HUDEP-2 (cell line): Measurements from ENCODE around the gene RNU6-9.

Source experiments
- DNase-seq, 76 experiments: peaks; one replicate each; lab custom pipeline; 2025; ENCODE audit not compliant: unreplicated experiment in 76 of 76; lab: John Stamatoyannopoulos, UW

RNU6-9 gene

DNA sequence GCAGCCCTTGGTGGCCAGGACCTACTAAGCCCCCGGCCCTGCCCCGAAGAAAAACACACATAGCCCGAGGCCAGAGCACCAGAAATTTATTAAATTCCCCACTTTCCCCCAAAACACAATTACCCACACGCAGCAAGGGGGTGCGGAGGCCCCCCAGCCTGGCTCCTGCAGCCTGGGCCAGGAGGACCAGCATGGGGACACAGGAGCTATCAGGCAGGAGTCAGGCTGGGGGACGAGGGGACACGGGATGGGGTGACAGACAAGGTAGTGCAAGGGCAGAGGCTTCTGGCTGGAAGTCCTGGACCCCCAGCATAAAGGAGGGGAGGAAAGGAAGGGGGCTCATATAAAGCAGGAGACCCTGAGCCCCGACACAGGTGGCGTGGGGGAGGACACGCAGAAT is 3.1 kb downstream of the RNU6-9 start:
- no peak for DNase-seq

DNA sequence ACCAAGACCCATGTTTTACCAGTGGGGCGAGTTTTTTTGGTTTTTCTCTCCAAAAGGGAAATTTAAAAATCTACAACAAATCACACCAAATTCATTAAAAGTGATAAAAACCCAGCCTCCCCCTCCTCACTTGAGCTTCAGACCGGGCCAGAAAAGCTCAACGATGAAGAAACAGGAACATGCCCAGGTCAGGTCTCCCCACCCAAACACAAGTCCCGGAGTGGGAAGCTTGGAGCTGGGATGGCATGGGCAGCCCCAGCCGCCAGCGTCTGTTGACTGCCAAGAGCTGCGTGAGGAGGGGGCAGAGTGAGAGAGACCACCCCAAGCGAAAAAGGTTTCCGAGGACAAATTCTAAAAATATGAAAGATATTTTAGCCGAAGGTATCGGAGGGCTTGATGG is 3.7 kb downstream of the RNU6-9 start:
- DNase-seq: no peak

DNA sequence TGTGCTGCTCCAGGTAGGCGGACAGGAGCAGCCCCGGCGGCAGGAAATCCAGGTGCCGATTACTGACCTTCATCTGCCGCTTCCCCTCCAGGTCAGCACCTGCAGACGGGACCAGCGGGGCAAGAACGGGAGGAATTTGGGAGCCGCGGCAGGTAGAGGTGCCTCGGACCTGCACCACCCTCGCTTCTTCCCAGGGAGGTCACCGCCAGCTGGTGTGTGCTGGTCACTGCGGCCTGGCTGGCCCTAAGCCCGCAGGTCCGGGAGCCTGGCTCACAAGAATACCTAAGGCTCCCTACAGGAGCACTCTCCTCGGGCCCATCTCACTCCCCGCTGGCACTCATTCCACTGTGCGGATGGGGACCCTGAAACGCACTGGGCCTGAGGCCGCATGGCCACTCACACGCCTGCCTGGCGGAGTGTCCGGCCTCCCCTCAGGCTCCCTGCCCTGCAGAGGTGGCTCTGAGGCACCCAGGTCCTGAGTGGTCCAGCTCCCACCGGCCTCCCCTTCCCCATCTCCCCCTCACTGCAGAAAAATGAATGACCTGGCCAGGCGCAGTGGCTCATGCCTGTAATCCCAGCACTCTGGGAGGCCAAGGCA is 4.3 kb downstream of the RNU6-9 start:
- no peak for DNase-seq

DNA sequence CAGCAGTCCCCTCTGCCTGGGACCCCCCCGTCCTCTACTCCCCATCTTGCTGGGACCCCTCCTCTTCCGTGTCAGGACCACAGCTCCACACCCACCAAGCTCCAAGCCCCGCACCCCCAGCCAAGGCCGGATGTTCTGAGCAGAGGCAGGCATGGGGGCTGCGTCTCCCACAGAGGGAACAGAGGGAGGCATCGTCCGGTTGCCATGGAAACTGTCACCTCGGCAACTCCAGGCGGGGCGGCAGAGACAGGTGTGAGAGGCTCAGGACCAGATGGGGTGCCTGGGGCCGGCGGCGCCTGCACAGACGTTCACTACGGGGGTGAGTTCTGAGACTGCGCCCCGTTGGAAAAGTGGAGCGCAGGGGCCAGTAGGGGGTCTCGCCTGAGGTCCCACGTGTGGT is 5.4 kb downstream of the RNU6-9 start:
- DNase-seq: peak in 1 of 76 experiments; percentile 32

DNA sequence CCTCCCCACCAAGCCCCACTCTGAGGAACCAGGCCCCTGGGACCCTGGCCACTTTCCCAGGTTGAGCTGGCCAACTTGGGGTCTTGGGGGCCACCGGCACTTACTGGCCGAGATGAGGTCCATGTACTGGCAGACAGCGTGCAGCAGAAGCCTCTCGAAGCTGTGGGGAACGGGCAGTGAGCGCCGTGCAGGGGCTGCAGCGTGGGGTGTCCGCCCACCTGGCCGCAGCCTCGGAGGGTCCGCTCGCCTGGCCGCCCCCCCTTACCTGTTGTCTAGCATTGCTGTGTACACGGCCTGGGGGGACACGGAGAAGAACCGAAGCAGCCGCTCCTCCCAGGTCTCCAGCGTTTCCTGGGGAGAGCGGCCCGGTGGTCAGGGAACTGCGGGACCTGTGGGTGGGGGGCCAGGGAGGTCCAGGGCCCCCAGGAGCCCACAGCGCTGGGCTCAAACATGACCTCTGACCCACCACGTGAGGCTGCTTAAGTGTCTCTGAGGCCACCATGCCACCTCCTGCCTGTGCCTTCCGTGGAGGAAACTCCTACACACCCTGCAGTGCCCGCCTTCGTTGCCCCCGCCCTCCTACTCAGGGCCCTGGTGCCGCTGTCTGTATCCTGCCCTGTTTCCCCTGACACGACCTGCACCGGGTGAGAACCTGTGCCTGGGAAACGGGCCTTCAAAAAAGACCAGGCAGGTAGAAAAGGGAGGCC is 6.2 kb downstream of the RNU6-9 start:
- DNase-seq: peak in 46 of 76 experiments; percentile 12 to 72 (median 44)

DNA sequence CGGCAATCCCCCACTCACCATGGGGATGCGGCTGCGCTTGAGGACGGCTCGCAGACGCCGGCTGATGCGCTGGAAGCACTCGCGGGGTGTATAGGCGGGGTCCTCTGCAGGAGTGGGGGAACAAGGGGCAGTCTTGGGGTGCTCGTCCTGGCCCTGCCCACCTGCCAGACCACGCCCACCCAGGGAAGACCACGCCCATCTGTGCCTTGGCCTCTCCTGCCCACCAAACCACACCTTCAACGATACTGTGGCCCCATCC is 6.7 kb downstream of the RNU6-9 start:
- peak in 6 of 76 experiments; percentile 29 to 69 (median 55) for DNase-seq

DNA sequence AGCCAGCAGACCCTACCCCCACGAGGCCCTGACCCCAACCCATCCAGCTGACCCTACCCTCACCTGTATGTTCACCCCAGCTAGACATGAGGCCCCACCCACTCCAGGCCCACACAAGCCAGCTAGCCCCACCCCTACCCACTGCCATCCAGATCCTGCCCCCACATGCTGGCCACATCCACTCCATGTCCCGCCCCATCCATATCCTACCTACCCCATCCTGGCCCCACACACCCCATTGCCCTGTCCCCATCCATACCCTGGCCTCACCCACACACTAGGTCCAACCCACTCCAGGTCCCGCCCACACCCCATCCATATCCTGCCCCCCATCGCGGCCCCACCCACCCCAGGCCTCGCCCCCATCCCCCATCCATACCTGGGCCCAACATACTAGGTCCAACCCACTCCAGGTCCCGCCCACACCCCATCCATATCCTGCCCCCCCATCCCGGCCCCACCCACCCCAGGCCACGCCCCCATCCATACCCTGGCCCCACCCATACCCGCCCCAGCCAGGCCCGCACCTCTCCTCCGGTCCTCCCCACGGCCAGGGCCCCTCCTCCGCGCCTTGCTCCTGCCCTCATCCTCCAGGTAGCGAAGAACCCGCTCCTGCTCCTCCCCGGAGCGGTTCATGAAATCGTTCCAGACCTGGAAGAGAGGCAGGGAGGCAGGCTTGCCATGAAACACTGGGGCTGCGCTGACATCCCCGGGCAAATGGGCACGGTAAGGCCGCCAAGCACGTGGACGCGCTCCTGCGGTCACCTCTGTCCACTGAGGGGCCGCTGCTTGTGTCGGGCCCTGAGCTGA is 7.2 kb downstream of the RNU6-9 start:
- peak in 55 of 76 experiments; percentile 30 to 87 (median 72) for DNase-seq

DNA sequence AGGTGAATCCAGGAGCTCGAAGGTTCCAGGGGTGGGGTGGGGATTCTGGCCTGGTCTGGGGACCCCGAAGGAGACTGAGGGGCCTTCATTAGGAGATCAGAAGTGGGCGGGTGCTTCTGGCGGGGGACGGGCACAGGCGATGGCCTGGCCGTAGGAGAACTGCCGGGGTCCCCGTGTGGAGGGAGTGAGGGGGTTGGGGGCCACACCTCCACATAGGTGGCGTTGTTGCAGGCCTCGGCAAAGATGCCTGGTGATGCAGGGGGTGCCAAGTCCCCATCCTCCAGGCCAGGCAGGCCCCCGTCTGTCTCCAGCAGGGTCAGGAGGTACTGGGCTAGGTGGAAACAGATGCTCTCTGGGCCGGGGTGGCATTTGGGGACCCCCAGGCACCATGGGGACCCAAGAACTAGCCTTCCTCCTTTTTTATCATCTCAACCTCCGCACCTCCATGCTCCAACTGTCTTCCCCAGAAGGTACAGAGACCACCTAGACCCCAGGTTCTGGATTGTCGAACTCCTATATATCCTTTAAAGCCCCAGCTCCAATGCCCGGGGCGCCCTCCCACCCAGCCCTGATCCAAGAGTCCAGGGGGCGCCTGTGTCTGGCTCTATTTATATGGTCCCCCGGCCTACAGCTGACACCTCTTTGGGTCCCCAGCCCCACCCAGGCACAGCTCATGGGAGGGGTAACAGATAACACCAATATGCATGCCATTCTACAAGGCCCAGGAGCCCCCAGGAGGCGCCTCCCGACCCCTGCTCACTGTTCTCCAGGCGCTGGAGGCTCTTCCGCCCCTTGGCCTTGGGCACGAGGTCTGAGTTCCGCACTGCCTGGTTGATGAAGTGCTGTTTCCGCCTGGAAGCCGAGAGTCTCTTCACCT is 8.2 kb downstream of the RNU6-9 start:
- no peak for DNase-seq

DNA sequence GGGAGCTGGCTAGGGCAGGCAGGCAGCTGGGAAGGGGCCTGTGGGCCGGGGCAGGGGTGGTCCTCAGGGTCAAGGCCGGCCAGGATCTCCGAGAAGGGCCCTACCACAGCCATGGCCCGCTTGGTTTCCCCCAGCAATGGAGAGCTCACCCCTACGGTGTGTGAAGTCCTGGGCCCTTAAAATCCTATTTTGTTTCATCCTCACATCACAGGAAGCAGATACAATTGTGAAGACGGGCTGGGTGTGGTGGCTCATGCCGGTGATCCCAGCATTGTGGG is 8.7 kb downstream of the RNU6-9 start:
- DNase-seq: no peak

DNA sequence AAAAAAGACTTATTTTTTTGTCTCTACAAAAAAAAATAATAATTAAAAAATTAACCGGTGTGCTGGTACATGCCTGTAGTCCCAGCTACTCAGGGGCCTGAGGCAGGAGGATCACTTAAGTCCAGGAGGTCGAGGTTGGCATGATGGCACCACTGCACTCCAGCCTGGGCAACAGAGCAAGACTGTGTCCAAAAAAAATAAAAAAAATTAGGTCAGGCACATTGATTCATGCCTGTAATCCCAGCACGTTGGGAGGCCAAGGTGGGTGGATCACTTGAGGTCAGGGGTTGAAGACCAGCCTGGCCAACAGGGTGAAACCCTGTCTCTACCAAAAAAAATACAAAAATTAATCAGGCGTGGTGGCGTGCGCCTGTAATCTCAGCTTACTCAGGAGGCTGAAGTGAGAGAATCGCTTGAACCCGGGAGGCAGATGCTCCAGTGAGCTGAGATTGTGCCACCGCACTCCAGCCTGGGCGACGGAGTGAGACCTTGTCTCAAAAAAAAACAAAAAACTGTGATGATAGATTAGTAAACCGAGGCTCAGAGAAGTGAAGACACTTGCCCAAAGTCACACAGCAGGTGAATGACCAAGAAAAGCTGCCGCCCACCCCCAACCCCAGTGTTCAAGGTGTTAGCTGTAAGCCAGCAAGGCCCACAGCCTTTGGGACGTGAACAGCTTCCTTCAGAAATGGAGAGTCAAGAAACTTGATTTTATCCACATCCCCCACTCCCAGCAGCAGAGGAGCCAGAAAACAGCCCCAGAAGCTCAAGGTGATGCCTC is 9.4 kb downstream of the RNU6-9 start:
- DNase-seq: no peak

DNA sequence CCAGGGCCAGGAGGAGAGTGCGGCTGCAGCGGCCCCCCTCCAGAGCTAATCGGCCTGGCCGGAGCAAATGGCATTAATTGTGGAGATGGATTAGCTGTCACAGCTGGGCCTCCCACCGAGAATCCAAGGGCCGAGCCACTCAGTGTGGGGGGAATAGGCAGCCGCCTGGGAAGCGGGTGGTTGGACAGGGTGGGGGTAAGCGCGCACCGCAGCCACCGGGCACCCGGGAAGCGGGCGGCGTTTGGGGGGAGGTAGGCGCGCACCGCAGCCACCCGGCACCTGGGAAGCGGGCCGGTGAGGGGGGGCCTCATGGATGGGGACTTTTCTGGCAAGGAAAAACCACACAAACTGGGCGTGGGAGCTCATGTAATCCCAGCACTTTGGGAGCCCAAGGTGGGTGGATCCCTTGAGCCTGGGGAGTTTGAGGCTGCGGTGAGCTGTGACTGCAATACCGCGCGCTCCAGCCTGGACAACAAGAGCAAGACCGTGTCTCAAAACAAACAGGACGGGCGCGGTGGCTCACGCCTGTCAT is 10.0 kb downstream of the RNU6-9 start:
- no peak for DNase-seq

DNA sequence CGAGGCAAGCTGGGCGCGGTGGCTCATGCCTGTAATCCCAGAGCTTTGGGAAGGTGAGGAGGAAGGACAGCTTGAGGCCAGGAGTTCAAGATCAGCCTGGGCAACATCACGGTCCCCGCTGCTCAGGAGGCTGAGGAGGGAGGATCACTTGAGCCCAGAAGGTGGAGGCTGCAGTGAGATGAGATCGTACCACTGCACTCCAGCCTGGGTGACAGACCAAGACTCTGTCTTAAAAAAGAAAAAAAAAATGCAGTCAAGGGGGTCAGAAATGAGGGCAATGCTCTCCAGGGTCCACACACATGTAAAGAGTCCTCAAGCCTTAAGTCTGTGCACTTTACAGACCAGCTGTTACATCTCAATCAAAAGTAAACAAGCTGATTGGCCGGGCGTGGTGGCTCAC is 11.3 kb downstream of the RNU6-9 start:
- DNase-seq: no peak

DNA sequence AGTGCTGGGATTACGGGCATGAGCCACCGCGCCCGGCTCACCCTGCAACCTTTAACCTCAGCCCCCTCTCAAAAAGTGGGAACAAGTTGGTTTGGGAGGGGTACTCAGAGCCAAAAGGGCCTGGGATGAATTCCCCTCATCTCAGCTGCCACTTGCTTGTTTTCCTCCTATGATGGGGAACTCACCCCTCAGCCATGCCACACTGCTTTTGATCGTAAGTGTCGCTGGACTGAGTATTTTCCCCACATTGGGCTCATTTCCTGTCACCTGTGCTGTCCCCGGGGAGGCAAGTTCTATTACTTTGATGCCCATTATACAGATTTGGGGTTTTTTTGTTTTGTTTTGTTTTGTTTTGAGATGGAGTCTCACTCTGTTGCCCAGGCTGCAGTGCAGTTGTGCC is 13.2 kb downstream of the RNU6-9 start:
- DNase-seq: no peak

DNA sequence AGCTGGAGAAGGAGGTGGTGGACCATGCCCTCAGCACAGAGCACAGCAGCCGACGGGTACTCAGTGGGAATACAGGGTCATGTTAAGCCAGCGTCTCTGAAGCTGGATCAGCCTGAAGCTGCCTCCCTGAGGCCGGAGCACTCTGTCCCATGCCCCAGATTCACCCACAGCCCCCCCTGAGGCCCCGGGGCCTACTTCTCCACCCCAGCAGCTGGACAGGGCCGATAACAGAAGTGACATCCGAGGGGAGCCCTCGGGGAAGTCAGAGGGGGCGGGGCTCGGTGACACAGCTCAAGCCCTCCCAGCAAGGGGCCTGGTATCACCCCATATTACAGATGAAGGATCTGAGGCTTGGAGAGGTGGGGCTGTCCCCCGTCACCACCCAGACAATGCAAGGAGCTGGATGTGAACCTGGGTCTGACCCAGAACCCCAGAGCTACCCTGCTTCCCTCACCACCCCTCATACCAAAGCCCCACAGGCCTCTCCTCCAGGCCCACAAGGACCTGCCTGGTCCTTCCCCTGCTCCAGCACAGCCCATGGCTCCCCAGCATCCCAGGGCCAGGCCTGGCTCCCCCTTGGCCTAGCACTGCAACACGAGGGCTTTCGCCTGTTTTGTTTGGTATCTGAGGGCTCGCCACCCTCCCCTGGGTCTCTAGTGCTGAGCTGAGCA is 14.0 kb downstream of the RNU6-9 start:
- peak in 75 of 76 experiments; percentile 71 to 100 (median 98) for DNase-seq

DNA sequence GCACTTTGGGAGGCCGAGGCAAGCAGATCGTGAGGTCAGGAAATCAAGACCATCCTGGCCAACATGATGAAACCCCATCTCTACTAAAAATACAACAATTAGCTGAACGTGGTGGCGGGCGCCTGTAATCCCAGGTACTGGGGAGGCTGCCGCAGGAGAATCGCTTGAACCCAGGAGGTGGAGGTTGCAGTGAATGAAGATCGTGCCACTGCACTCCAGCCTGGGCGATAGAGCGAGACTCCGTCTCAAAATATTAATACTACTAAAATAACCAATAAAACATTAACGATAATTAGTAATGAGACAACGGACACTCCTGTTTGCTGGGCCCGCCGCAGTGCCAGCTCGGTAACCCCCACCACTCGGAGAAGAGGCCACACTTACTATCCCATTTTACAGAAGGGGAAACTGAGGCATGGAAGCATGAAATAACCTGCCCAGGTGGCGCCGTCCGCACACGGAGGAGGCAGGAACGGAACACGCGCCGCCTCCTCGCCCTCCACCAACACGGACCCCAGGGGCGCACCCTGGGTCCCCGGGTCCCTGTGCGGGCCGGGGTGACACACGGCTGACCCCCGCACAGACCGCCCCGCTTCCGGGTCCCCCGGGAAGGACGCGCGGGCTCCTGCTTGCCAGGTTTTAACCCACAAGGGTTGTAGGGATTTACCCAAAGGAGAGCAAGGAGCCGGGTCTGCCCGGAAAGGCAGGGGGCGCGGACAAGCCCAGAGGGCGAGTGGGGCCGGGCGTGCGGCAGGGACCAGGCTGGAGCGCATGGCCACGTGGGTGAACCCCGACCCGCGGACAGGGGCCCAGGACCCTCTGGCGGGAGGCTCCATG is 18.1 kb downstream of the RNU6-9 start:
- DNase-seq: no peak

DNA sequence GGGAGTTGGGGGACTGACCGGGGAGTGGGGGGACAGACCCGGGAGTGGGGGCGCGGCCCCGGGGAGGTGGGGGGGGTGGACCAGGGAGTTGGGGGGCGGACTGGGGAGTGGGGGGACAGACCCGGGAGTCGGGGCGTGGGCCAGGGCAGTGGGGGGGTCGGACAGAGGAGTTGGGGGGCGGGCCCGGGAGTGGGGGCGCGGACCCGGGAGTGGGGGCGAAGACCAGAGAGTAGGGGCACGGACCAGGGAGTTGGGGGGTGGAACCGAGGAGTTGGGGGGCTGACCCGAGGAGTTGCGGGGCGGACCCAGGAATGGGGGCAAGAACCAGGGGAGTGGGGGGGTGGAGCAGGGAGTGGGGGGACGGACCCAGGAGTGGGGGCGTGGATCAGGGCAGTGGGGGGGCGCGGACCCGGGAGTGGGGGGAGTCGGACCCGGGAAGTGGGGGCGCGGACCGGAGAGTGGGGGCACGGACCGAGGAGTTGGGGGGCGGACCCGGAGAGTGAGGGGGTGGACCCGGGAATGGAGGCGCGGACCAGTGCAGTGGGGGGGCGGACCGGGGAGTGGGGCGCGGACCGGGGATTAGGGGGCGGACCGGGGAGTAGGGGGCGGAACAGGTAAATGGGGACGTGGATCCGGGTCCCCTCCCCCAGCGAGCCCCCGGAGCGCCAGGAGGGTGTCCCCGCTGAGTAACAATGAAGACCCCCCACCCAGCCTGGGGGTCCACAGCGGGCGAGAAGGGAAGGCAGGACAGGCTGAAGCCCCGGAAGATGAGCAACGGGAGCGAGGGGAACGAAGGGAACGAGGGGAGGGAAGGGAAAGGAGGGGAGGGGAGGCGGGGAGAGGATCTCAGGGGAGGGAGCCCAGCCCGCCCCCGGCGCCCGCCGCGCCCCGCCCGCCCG is 19.1 kb downstream of the RNU6-9 start:
- peak in 5 of 76 experiments; percentile 43 to 67 (median 55) for DNase-seq

DNA sequence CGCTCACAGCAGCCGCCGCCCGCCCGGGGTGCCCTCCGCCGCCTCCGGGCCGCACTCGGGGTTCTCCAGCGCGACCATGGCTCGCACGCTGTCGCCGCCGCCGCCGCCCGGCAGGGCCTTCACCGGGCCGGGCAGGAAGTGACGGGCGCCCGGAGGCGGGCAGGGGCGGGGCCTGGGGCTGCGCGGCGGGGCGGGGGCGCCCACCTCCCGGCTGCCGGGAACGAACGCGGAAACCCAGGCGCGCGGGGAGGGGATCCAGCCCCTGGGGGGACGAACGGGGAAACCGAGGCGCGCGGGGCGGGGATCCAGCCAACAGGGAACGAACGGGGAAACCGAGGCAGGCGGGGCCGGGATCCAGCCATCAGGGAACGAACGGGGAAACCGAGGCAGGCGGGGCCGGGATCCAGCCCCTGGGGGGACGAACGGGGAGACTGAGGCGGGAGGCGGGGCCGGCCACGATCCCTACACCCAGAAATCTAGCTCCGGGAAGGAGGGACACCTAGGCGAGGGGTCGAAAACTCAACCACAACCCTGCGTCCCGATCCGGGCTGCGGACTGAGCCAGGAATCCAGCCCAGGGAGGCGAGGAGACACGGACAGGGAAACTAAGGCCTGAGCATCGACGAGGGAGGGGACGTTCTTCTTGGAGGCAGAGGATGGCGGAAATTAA is 19.9 kb downstream of the RNU6-9 start, which contains the start of gene R3HDM4:
R3HDM4 (minus strand) TSS at position 140 of the 669 bp plus-strand sequence; CDS start at position 78, 62 bp downstream.
- DNase-seq: peak in 57 of 76 experiments; percentile 15 to 85 (median 65)
